OCI-LY3 (cell line): ENCODE results near the gene IP6K1.
A peak's percentile ranks its signal among the peaks of the same experiment; 100 is the strongest.

Source experiments
- H2AFZ ChIP-seq: fragments of 200-600, 300-600 bp; shearing (Covaris generic); 2 replicates; pipeline ENCODE4 v1.6.0; 2014; ENCODE audit warnings: antibody characterized with exemption, low read depth, low read length
- H3K27ac ChIP-seq: fragments of 200-600, 300-600 bp; sonication (generic); 2 replicates; pipeline ENCODE4 v1.5.1; 2014; ENCODE audit warnings: mild to moderate bottlenecking, low read length, moderate library complexity, mixed read lengths
- H3K27me3 ChIP-seq: fragments of 200-600, 300-600 bp; sonication (generic); 2 replicates; pipeline ENCODE4 v1.6.1; 2014; ENCODE audit warnings: low read depth, low read length, mixed read lengths
- H3K36me3 ChIP-seq: fragments of 200-600, 300-600 bp; sonication (generic); replicated peaks from 2 replicates; pipeline ENCODE3; 2014; ENCODE audit warnings: low read depth, low read length, mixed read lengths
- H3K4me1 ChIP-seq: fragments of 300-600, 200-600 bp; sonication (generic); 2 replicates; pipeline ENCODE4 v1.6.1; 2014; ENCODE audit warnings: low read length, mixed read lengths
- H3K4me2 ChIP-seq: fragments of 200-600, 300-600 bp; sonication (generic); 2 replicates; pipeline ENCODE4 v1.6.1; 2014; ENCODE audit warnings: low read length, mixed read lengths
- H3K4me3 ChIP-seq: fragments of 300-600, 200-600 bp; sonication (generic); 2 replicates; pipeline ENCODE4 v1.5.1; 2014; ENCODE audit warnings: antibody characterized with exemption, mild to moderate bottlenecking, low read length, moderate library complexity
- H3K79me2 ChIP-seq: fragments of 300-600, 200-600 bp; shearing (Covaris generic); 2 replicates; pipeline ENCODE4 v1.6.1; 2014; ENCODE audit warnings: mild to moderate bottlenecking, low read length, mixed read lengths
- H3K9ac ChIP-seq: fragments of 300-600, 200-600 bp; shearing (Covaris generic); 2 replicates; pipeline ENCODE4 v1.6.0; 2014; ENCODE audit warnings: mild to moderate bottlenecking, low read length, moderate library complexity
- H3K9me3 ChIP-seq: fragments of 200-600, 300-600 bp; shearing (Covaris generic); 2 replicates; pipeline ENCODE4 v1.6.1; 2014; ENCODE audit warnings: low read length, mixed read lengths; ENCODE audit not compliant: insufficient read depth
- H4K20me1 ChIP-seq: fragments of 200-600, 300-600 bp; sonication (generic); 2 replicates; pipeline ENCODE4 v1.6.1; 2016; ENCODE audit warnings: low read length, mixed read lengths; ENCODE audit not compliant: insufficient read depth
- CTCF ChIP-seq: fragments of 200-600, 300-600 bp; sonication (generic); IDR thresholded peaks from 2 replicates; pipeline ENCODE4 v1.5.1; 2014; ENCODE audit warnings: antibody characterized with exemption, low read length, low read depth
- EZH2phosphoT487 ChIP-seq: fragments of 200-600 bp; shearing (Covaris generic); IDR thresholded peaks from 2 replicates; pipeline ENCODE4 v1.6.1; 2018; ENCODE audit warnings: antibody characterized with exemption, mixed run types, low read depth

The IP6K1 gene

GRCh38 chr3:49721896-49722781 lies 64.2 kb downstream of the IP6K1 start:
- TF ChIP-seq EZH2phosphoT487 (no peak), CTCF (no peak)
- H2AFZ ChIP-seq, result no peak overlapping the region
- H3K4me2 ChIP-seq, result peak overlapping the region; percentile 93
- H3K79me2 ChIP-seq, result peaks cover 25% of the 10 kb centered on the region
- peak overlapping the region; percentile 98 for H3K9ac ChIP-seq
- peak overlapping the region; percentile 93 for H3K4me3 ChIP-seq
- peak overlapping the region; percentile 78; the same call in 1 of the 2 replicates for H3K27ac ChIP-seq
- no peaks in the 10 kb centered on the region for H3K9me3 ChIP-seq
- no peaks in the 10 kb centered on the region for H4K20me1 ChIP-seq
- H3K27me3 ChIP-seq, result no peaks in the 10 kb centered on the region
- peaks cover 48% of the 10 kb centered on the region for H3K36me3 ChIP-seq
- H3K4me1 ChIP-seq, result peaks cover 17% of the 10 kb centered on the region

GRCh38 chr3:49721596-49721895 lies 64.8 kb downstream of the IP6K1 start:
- Histone ChIP-seq H3K36me3 (peaks cover 49% of the 10 kb centered on the region), H3K4me1 (peaks cover 17% of the 10 kb centered on the region), H3K9me3 (no peaks in the 10 kb centered on the region), H3K27ac (no peak overlapping the region), H3K9ac (no peak overlapping the region), H3K27me3 (no peaks in the 10 kb centered on the region), H2AFZ (no peak overlapping the region), H4K20me1 (no peaks in the 10 kb centered on the region), H3K4me3 (no peak overlapping the region), H3K79me2 (peaks cover 25% of the 10 kb centered on the region), H3K4me2 (no peak overlapping the region)
- TF ChIP-seq EZH2phosphoT487, result no peak

- H3K79me2 ChIP-seq, result peaks cover 25% of the 10 kb centered on the region
- no peak overlapping the region for H3K4me2 ChIP-seq
- H3K9me3 ChIP-seq, result no peaks in the 10 kb centered on the region
- no peaks in the 10 kb centered on the region for H3K27me3 ChIP-seq
- no peak overlapping the region for H3K9ac ChIP-seq
- H3K4me3 ChIP-seq, result no peak overlapping the region
- no peaks in the 10 kb centered on the region for H4K20me1 ChIP-seq
- H3K27ac ChIP-seq, result no peak overlapping the region
- H3K36me3 ChIP-seq, result peaks cover 54% of the 10 kb centered on the region
- no peak overlapping the region for H2AFZ ChIP-seq
- peaks cover 17% of the 10 kb centered on the region for H3K4me1 ChIP-seq
- no peak for TF ChIP-seq CTCF
- no peak for TF ChIP-seq EZH2phosphoT487
Measured at GRCh38 chr3:49720855-49721595, 65.3 kb downstream of the IP6K1 start.

GRCh38 chr3:49719214-49719884 lies 67.0 kb downstream of the IP6K1 start, which contains the start of gene AMIGO3:
TSS of gene AMIGO3 (minus strand) at chr3:49719684. CDS start at chr3:49719465, 219 bp downstream.
- Histone ChIP-seq H3K27me3 (no peaks in the 10 kb centered on the region), H3K79me2 (peaks cover 25% of the 10 kb centered on the region), H3K9me3 (no peaks in the 10 kb centered on the region), H3K27ac (no peak within 1 kb of the TSS), H3K9ac (no peak within 1 kb of the TSS), H3K36me3 (peaks cover 53% of the 10 kb centered on the region), H3K4me3 (no peak within 1 kb of the TSS), H4K20me1 (no peaks in the 10 kb centered on the region), H3K4me2 (no peak within 1 kb of the TSS), H2AFZ (no peak within 1 kb of the TSS), H3K4me1 (peaks cover 10% of the 10 kb centered on the region)
- TF ChIP-seq EZH2phosphoT487, result no peak
- TF ChIP-seq CTCF, result no peak
